HCT116 (cell line): ENCODE data around the gene MZT2B.

ENCODE experiments used
- CEBPB ChIP-seq: IDR thresholded peaks from 2 replicates; pipeline ENCODE4 v1.6.1; 2012; ENCODE audit warnings: low read depth
- EZH2 ChIP-seq: fragments of 200-600 bp; sonication (generic); IDR thresholded peaks from 2 replicates; pipeline ENCODE4 v1.6.1; 2017; ENCODE audit warnings: antibody characterized with exemption, mixed run types
- EZH2phosphoT487 ChIP-seq: fragments of 200-600 bp; IDR thresholded peaks from 2 replicates; pipeline ENCODE4 v1.6.1; 2018; ENCODE audit warnings: antibody characterized with exemption, borderline replicate concordance
- POLR2A ChIP-seq: IDR thresholded peaks from 2 replicates; pipeline ENCODE4 v1.7.0; 2011; ENCODE audit warnings: borderline replicate concordance; ENCODE audit not compliant: insufficient read depth, insufficient read length; ENCODE audit errors: extremely low read depth
- POLR2AphosphoS5 ChIP-seq: IDR thresholded peaks from 2 replicates; pipeline ENCODE4 v1.6.1; 2011; ENCODE audit warnings: mild to moderate bottlenecking, low read depth, low read length, moderate library complexity
- SIN3A ChIP-seq: IDR thresholded peaks from 2 replicates; pipeline ENCODE4 v1.6.1; 2012; ENCODE audit warnings: low read depth
- SRF ChIP-seq: IDR thresholded peaks from 2 replicates; pipeline ENCODE4 v1.6.1; 2012; ENCODE audit warnings: low read depth
- ZFX ChIP-seq: fragments of 450-650 bp; IDR thresholded peaks from 2 replicates; pipeline ENCODE4 v1.6.1; 2017
- ZNF274 ChIP-seq: fragments of 200-500 bp; sonication (Bioruptor generic); IDR thresholded peaks from 2 replicates; pipeline ENCODE4 v1.6.1; 2014; ENCODE audit warnings: mild to moderate bottlenecking, low read depth, low read length, inconsistent platforms
- TF ChIP-seq, protein P1 (sequence below), 3 experiments: fragments of 200-600 bp in 1 of 3; sonication (generic) in 1 of 3; IDR thresholded peaks in 2 of 3; conservative IDR thresholded peaks in 1 of 3; 2 replicates each; pipeline ENCODE4 v1.5.1; 2012 to 2017; ENCODE audit warnings: low read depth in 2 of 3, low read length in 2 of 3, antibody characterized with exemption in 1 of 3, borderline replicate concordance in 1 of 3, control low read depth in 1 of 3, mild to moderate bottlenecking in 1 of 3, mixed read lengths in 1 of 3, mixed run types in 1 of 3, moderate library complexity in 1 of 3; ENCODE audit not compliant: insufficient read depth in 1 of 3
- TF ChIP-seq, protein P2 (sequence below): IDR thresholded peaks from 2 replicates; pipeline ENCODE4 v1.6.1; 2012
- TF ChIP-seq, protein P3 (sequence below): IDR thresholded peaks from 2 replicates; pipeline ENCODE4 v1.6.1; 2012; ENCODE audit warnings: low read depth

DNA sequence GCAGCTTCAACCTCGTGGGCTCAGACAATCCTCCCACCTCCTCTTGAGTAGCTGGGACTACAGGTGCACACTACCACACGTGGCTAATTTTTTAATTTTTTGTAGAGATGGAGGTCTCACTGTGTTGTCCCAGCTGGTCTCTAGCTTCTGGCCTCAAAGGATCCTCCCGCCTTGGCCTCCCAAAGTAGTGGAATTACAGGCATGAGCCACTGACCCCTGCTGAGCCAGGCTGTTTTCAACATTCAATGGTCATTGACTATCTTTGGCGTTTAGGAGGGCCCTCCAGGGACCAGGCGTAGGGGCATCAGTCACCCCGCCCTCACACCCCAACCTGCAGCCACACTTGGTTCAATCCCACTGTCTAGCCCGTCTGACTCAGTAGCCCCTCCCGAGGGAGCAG is 5.2 kb downstream of the MZT2B start:
- TF ChIP-seq, protein P1, sequence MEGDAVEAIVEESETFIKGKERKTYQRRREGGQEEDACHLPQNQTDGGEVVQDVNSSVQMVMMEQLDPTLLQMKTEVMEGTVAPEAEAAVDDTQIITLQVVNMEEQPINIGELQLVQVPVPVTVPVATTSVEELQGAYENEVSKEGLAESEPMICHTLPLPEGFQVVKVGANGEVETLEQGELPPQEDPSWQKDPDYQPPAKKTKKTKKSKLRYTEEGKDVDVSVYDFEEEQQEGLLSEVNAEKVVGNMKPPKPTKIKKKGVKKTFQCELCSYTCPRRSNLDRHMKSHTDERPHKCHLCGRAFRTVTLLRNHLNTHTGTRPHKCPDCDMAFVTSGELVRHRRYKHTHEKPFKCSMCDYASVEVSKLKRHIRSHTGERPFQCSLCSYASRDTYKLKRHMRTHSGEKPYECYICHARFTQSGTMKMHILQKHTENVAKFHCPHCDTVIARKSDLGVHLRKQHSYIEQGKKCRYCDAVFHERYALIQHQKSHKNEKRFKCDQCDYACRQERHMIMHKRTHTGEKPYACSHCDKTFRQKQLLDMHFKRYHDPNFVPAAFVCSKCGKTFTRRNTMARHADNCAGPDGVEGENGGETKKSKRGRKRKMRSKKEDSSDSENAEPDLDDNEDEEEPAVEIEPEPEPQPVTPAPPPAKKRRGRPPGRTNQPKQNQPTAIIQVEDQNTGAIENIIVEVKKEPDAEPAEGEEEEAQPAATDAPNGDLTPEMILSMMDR (IDR thresholded peaks at IDR 0.05 in 2 of 3, conservative IDR thresholded peaks at IDR 0.05 in 1 of 3; ENCODE audit: borderline replicate concordance in 1 of 3, insufficient read depth in 1 of 3, low read depth in 2 of 3, low read length in 2 of 3) = no peak
- TF ChIP-seq POLR2A = no peak
- TF ChIP-seq POLR2AphosphoS5 = no peak
- no peak for TF ChIP-seq ZNF274
- no peak for TF ChIP-seq EZH2phosphoT487
- TF ChIP-seq EZH2 = no peak
- TF ChIP-seq SIN3A = no peak
- TF ChIP-seq, protein P2, sequence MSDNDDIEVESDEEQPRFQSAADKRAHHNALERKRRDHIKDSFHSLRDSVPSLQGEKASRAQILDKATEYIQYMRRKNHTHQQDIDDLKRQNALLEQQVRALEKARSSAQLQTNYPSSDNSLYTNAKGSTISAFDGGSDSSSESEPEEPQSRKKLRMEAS = no peak
- TF ChIP-seq, protein P3, sequence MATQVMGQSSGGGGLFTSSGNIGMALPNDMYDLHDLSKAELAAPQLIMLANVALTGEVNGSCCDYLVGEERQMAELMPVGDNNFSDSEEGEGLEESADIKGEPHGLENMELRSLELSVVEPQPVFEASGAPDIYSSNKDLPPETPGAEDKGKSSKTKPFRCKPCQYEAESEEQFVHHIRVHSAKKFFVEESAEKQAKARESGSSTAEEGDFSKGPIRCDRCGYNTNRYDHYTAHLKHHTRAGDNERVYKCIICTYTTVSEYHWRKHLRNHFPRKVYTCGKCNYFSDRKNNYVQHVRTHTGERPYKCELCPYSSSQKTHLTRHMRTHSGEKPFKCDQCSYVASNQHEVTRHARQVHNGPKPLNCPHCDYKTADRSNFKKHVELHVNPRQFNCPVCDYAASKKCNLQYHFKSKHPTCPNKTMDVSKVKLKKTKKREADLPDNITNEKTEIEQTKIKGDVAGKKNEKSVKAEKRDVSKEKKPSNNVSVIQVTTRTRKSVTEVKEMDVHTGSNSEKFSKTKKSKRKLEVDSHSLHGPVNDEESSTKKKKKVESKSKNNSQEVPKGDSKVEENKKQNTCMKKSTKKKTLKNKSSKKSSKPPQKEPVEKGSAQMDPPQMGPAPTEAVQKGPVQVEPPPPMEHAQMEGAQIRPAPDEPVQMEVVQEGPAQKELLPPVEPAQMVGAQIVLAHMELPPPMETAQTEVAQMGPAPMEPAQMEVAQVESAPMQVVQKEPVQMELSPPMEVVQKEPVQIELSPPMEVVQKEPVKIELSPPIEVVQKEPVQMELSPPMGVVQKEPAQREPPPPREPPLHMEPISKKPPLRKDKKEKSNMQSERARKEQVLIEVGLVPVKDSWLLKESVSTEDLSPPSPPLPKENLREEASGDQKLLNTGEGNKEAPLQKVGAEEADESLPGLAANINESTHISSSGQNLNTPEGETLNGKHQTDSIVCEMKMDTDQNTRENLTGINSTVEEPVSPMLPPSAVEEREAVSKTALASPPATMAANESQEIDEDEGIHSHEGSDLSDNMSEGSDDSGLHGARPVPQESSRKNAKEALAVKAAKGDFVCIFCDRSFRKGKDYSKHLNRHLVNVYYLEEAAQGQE = no peak
- TF ChIP-seq ZFX = no peak
- TF ChIP-seq SRF = no peak
- no peak for TF ChIP-seq CEBPB
